AG10803 (cell line): ENCODE results near the gene SLC2A4.
A peak's percentile ranks its signal among the peaks of the same experiment; 100 is the strongest.

Source experiments
- DNase-seq: peaks from one replicate; pipeline ENCODE4 v3.0.0; 2010; ENCODE audit warnings: low read depth
- H3K4me3 ChIP-seq: 2 replicates; pipeline ENCODE4 v1.5.1; 2011; ENCODE audit warnings: mild to moderate bottlenecking, low read length, control low read depth
- CTCF ChIP-seq: conservative IDR thresholded peaks from 2 replicates; pipeline ENCODE4 v1.5.1; 2011; ENCODE audit warnings: mild to moderate bottlenecking, low read length, control low read depth, inconsistent platforms

The SLC2A4 gene

DNA sequence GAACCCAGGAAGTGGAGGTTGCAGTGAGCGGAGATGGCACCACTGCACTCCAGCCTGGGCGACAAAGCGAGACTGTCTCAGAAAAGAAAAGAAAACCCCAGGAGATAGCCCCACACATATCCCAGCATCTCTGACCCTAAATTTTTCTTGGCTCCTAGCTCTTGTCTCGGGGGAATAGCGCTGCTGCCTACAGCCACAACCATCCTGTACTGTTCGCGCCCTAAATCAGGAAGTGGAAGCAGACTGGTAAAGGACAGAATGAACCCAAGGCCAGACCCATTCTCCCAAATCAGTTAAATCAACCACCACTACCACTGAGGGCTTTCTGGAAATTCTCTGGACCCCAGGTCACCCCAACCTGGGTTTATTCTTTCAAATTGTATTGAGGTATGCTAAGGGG, 31.7 kb upstream of the SLC2A4 start:
- peak overlapping the region; percentile 77 for H3K4me3 ChIP-seq

GRCh38 chr17:7250695-7251627, 30.6 kb upstream of the SLC2A4 start:
- TF ChIP-seq CTCF, result no peak
- no peak for DNase-seq
- H3K4me3 ChIP-seq, result peak overlapping the region; percentile 77

More for the DNA sequence above, 31.7 kb upstream of the SLC2A4 start:
- TF ChIP-seq CTCF, result no peak
- no peak for DNase-seq

GRCh38 chr17:7251661-7252175, 29.8 kb upstream of the SLC2A4 start, which contains the start of gene CTDNEP1:
Gene CTDNEP1 (minus strand): TSS chr17:7251734. CDS start chr17:7251296, 438 bp downstream.
- DNase-seq, result peak; percentile 100
- no peak for TF ChIP-seq CTCF
- H3K4me3 ChIP-seq, result peak within 1 kb of the TSS; percentile 89

DNA sequence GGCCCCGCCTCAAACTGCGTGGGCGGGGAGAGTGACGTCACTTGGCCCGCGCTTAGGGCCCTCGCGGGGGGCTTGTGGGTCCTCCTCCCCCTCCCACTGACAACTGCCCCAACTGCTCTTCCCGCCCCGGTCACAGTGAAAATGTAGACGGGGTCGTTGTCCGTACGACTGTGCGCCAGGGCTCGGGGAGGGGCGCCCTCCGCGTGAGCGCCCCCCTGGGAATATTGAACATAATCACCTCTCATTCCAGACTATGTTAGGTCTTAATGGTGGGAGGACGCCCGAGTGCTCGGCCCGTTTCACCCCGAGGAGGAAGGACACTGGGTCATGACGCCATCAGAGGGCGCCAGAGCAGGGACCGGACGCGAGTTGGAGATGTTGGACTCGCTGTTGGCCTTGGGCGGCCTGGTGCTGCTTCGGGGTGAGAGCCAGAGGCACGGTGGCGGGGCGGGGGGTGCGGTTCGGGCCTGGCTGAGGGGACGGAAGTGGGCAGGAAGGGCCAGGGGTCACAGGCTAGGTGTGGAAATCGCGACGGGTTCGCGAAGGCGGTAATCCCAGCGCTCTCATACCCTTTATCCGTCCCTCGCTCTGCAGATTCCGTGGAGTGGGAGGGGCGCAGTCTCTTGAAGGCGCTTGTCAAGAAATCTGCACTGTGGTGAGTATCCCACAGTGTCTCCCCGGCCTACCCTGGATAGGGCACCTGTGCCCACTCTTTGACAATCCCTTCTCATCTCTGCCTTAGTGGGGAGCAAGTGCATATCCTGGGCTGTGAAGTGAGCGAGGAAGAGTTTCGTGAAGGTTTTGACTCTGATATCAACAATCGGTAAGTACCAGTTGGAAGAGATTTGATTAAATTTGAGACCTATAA, 29.1 kb upstream of the SLC2A4 start, which contains the start of gene ELP5:
Gene ELP5, plus strand, starts transcription at position 40 of the 868 bp plus-strand sequence. Its CDS starts 336 bp downstream, at position 376.
- peak within 1 kb of the TSS; percentile 89 for H3K4me3 ChIP-seq
- peak; percentile 94 for DNase-seq
- peak; percentile 15 for TF ChIP-seq CTCF

- peak overlapping the region; percentile 89 for H3K4me3 ChIP-seq
- no peak for TF ChIP-seq CTCF
- no peak for DNase-seq
These were observed 28.4 kb upstream of the SLC2A4 start for GRCh38 chr17:7253082-7253481.

GRCh38 chr17:7254511-7254910, 27.0 kb upstream of the SLC2A4 start:
- H3K4me3 ChIP-seq, result no peak overlapping the region
- no peak for TF ChIP-seq CTCF
- no peak for DNase-seq
